Activated CD8-positive, alpha-beta memory T cell treated with anti-CD3 and anti-CD28 coated beads, Interleukin-2, amount 50 U/mL, for 1 hour (primary cell): ENCODE results near the gene C19orf38.
A peak's percentile ranks its signal among the peaks of the same experiment; 100 is the strongest.
"Not testable (repeated sequence)": the region's sequence is repeated elsewhere in the genome, so short reads cannot be mapped to it uniquely, and the experiment has no call there.

ENCODE experiments used
- DNase-seq: peaks from one replicate; pipeline ENCODE4 v3.0.0-alpha.2; 2020; ENCODE audit errors: extremely low read depth

Gene C19orf38

DNA sequence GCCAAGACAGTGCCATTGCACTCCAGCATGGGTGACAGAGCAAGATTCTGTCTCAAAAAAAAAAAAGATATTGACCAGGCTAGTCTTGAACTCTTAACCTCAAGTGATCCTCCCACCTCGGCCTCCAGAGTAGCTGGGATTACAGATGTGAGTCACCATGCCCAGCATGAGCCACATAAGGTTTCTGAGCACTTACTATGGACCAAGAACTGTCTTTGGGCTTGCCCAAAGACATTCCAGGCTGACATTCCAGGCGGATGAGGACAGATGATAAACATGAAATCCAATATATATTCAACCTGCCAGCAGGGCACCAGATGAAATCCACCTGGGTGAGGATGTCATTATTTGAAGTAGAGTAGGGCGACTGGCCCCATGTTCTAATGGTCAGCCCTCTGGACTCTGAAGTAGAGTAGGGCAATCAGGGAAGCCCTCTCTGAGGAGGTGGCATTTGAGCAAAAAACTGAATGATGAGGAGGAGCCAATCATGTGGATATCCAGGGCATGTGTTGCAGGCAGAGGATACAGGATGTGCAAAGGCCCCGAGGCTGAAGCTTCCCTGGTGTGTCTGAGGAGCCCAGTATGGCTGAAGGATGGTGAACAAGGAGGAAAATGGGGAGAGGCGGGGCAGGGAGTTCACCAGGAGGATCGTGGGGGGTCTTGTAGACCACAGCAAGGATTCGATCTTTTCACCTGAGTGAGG is 4.0 kb downstream of the C19orf38 start:
- no peak for DNase-seq

DNA sequence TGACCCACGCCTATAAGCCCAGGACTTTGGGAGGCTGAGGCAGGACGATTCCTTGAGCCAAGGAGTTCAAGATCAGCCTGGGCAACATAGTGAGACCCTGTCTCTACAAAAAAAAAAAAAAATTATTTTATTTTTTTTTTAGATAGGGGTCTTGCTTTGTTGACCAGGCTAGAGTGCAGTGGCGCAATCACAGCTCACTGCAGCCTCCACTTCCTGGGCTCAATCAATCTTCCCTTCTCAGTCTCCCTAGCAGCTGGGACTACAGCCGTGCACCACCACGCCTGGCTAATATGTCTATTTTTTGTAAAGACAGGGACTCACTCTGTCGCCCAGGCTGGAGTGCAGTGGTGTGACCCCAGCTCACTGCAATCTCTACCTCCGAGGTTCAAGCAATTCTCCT is 4.7 kb downstream of the C19orf38 start:
- no peak for DNase-seq

DNA sequence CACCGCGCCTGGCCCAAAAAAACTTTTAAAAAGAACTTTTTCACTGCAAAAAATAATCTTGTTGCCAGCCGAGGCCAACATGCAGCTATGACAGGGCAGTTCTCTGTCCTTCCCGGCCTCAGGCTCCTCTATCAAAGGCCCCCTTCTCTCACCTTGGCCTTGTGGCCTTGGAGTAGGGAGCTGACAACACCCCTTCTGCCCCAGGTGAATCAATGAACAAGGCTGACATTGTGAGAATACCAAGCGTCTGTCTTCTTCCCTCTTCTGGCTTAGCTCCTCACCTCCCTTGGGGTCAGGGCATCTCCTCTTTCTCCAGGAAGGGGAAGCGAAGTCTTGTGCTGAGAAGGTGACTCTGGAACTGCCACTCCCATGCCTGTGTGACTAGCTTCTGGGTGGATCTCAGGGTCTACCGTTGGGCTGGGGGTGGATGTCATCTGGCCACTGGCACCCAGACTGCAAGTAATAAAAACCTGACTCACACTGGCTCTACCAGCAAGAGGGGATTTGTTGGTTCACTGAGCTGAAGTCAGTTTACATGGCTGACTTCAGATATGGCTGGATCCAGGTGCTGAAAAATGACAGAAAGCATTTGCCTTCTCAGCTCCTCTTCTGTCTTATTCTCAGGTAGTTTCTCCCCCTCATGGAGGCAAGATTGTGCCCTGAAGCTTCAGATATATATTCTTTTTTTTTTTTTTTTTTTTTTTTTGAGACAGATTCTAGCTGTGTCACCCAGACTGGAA is 6.3 kb downstream of the C19orf38 start:
- DNase-seq, result no peak

DNA sequence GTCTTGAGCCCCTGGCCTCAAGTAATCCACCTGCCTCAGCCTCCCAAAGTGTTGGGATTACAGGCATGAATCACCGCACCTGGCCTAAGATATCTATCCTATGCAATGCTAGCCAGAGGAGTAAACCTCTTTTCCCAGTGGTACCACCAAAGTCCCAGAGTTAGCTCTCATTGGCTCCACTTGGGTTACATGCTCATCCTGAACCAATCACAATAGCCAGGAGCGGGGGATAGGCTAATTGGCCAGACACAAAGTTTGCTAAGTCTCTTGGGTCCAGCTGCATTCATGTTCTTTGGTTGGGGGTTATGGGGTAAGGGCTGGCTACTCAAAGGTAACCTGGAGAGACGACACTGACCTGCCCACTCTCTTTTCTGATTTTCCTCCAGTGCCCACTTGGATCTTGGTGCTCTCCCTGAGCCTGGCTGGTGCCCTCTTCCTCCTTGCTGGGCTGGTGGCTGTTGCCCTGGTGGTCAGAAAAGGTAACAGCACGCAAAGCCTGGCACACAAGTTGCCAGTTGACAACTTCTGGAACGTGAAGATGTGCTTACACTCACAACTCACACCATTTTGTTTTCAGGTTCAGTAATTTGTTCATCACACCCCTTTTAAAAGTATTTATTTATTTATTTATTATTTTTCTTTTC is 7.8 kb downstream of the C19orf38 start:
- DNase-seq, result no peak

DNA sequence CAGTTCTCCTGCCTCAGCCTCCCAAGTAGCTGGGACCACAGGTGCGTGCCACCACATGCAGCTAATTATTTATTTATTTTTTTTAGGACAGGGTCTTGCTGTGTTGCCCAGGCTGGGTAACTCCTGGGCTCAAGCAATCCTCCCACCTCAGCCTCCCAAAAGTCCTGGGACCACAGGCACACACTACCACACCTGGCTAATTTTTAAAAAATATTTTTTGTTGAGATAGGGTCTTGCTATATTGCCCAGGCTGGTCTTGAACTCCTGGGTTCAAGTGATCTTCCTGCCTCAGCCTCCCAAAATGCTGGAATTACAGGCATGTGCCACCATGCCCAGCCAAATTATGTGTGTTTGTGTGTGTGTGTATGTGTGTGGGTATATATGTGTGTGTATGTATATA is 8.7 kb downstream of the C19orf38 start:
- DNase-seq, result not testable (repeated sequence)

DNA sequence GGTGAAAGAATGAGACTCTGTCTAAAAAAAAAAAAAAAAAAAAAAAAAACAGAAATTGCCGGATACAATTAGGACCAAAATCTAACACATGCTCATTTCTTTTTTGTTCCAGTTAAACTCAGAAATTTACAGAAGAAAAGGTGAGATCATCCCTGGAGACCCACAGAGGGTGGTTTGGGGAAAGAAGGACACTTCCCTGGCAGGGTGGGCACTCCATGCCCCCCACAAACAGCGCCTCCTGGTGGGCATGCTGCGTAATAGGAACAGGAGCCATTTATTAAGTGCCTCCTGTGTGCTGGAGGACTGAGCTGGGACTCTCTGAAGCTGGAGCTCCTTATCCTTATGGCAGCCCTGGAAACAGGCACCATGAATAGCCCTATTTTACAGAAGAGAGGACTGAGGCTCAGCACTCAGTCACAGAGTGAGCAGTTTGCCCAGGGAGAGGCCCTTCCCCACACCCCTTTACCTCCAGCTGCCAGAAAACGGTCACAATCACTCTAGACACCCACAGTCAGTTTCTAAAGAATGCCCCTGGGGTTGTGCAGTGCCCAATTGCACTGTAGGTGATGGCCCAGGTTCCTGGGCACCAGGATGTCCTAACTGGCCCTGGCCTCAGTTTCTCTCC is 10.1 kb downstream of the C19orf38 start:
- no peak for DNase-seq

DNA sequence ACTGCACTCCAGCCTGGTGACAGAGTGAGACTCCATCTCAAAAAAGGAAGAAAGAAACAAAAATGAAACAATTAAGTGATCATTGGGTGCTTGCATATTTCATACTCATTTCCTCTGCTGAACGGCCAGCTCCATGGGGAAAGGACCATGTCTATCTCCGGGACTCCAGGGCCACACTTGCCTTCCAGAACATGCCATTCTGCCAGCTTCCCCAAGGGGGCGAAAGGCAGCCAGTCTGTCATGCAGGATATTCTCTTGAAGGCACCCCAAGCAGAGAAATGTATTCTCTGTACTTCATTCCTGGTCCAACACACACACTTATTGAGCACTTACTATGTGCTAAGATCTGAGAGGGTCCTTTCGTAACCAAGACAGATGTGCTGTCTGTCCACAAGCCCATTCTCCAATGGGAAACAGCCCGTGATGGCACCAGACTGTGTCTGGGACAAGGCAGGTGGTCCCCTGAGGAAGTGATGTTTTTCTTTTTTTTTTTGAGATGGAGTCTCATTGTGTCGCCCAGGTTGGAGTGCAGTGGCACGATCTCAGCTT is 13.0 kb downstream of the C19orf38 start:
- no peak for DNase-seq

DNA sequence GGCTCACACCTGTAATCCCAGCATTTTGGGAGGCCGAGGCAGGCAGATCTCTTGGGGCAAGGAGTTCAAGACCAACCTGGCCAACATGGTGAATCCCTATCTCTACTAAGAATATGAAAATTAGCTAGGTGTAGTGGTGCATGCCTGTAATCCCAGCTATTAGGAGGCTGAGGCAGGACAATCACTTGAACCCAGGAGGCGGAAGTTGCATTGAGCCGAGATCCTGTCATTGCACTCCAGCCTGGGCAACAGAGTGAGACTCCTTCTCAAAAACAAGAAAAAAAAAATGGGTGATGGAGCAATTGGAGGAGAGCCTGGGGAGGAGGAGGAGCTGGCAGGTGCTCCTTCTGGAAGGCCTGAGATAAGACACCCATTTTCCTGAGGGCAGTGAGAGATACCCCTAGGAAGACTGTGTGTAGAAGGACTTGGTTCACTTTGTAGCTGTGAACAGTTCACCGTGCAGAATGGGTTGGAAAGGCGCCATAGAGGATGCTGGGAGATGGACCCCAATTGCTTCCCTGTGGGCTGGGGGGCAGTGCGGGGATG is 14.4 kb downstream of the C19orf38 start:
- DNase-seq, result no peak

DNA sequence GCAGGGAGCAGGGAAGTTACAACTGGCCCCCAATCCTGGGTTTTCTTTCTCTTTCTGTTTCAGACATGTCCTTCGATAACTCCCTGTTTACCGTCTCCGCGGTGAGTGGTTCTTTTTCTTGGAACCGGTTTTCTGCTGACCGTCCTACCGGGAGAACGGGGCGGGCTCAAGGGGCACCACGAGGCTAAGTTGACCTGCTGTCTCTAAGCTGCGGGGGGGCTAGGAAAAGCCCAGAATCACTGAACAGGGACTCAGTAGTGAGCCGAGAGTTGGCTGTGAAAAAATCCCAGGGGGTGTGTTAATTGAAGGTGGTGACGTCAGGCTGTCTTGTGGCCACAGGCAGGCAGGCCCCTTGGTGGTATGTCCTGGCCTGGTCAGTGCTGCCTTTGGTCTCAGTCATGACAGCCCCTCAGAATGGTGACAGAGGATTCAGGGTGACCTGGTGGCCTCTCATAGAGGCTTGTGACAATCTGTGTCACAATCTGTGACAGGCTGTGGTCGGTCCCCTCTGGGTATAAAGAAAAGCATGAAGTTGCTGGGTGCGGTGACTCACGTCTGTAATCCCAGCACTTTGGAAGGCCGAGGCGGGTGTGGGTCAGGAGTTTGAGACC is 15.0 kb downstream of the C19orf38 start:
- DNase-seq, result no peak

DNA sequence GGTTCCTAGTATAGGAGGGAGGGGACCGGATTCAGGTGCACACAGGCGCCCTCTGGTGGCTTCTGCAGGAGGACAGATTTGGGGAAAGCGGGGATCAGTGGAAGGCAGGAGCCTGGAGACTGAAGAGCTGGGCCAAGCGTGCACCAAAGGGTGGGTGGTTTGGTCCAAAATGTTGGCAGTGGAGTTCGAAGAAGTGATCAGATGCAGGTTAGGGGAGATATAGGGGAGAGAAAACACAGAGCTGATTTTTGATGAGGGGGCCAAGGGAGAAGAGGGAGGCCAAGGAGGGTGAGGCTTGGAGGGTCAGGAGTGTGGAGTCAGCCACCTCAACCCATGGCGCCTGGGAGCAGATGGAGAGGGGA is 16.3 kb downstream of the C19orf38 start:
- peak; percentile 43 for DNase-seq

DNA sequence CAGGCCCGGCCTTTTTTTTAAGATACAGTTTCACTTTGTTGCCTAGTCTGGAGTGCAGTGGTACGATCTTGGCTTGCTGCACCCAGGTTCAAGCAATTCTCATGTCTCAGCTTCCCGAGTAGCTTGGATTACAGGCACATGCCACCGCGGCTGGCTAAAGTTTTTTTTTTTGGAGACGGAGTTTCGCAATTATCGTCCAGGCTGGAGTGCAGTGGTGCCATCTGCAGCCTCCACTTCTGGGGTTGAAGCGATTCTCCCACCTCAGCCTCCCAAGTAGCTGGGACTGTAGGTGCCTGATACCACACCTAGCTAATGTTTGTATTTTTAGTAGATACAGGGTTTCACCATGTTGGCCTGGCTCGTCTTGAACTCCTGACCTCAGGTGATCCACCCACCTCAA is 18.3 kb downstream of the C19orf38 start:
- DNase-seq, result no peak

DNA sequence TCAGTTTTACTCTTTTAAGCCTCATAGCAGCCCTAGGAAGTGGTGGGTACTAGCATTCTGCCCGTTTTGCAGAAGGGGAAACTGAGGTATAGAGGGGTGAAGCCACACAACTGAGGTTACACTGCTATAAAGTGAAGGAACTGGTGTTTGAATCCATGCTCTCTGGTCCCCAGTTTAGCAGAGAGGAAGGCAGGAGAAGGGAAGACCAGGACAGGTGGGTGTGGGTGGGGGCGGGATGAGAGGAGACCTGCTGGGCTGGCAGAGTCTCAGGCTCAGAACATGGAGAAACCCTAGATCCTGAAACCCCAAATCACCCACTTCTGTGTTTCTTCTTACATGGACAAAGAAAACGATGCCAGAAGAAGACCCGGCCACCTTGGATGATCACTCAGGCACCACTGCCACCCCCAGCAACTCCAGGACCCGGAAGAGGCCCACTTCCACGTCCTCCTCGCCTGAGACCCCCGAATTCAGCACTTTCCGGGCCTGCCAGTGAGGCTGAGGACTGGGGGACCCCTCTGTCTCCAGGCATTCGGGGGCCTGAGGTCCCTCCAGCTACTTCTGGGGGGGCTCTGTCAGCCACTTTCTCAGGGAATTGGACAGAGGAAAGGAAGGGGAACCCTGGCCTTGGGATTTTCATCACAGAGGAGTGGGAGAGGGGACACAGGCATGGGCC is 20.8 kb downstream of the C19orf38 start:
- DNase-seq, result no peak

DNA sequence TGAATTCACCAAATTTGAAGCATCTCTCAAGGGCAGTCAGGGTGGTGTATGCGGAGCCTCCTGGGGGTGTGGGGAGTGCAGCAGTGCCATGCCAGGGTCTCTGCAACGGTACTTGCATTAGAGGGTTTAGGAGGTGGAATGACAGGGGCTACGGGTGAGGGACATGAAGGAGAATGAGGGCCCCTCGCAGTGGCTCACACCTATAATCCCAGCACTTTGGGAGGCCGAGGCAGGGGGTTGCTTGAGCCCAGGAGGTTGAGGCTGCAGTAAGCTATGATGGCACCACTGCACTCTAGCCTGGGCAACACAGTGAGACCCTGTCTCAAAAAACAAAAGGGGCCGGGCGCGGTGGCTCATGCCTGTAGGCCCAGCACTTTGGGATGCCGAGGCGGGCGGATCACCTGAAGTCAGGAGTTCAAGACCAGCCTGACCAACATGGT is 21.7 kb downstream of the C19orf38 start:
- not testable (repeated sequence) for DNase-seq

DNA sequence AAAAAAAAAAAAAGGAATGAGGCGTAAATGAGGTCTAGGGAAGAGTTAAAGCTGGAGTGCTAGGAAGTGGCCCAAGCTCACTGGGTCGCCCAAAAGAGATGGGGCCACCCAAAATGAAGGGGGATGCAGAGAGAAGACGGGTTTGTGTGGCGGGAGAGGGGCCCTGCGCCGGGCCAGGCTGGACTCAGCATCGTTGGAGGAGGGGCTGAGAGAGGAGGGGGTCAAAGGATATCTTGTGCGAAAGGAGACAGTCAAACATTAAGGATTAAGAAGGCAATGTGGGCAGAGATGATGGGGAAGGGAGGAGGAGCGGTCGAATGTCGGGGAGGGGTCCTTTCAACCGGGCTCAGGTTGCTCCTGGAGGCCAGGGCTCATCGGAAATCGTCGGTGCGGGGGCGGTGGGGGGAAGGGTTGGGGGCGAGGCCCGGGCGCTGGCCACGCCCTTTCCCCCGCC is 22.3 kb downstream of the C19orf38 start:
- no peak for DNase-seq

DNA sequence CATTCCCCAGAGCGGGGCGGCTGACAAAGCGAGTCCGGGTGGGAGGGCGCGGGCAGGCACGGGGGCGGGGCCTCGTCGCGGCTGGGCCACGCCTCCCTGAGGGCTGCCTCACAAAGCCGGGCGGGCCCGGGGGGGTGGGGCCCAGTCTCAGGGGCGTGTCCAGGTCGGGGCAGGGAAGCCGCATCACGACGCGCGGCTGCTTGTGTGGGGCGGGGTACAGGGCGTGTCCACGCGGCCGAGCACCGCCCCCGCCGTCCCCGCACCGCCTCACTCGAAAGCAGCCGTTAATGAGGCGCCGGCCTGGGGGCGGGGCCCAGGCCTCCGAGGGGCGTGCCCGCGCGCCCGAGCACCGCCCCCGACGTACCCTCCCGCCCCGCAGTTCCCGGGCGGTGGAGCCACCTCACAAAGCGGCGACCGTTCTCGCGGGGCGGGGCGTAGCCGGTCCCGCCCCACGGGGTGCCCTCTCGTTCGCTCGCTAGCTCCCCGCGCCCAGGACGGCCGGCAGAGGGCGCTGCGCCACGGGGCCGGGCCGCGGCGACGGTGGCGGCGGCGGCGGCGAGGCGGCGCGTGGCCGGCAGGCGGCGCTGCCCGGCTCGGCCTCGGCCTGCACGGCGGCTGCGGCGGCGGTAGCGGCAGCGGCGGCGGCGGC is 22.9 kb downstream of the C19orf38 start, which contains the start of gene CARM1:
TSS of gene CARM1 (plus strand) at position 599 of the 649 bp plus-strand sequence. CDS start 150 bp downstream, outside the sequence.
- peak; percentile 89 for DNase-seq

DNA sequence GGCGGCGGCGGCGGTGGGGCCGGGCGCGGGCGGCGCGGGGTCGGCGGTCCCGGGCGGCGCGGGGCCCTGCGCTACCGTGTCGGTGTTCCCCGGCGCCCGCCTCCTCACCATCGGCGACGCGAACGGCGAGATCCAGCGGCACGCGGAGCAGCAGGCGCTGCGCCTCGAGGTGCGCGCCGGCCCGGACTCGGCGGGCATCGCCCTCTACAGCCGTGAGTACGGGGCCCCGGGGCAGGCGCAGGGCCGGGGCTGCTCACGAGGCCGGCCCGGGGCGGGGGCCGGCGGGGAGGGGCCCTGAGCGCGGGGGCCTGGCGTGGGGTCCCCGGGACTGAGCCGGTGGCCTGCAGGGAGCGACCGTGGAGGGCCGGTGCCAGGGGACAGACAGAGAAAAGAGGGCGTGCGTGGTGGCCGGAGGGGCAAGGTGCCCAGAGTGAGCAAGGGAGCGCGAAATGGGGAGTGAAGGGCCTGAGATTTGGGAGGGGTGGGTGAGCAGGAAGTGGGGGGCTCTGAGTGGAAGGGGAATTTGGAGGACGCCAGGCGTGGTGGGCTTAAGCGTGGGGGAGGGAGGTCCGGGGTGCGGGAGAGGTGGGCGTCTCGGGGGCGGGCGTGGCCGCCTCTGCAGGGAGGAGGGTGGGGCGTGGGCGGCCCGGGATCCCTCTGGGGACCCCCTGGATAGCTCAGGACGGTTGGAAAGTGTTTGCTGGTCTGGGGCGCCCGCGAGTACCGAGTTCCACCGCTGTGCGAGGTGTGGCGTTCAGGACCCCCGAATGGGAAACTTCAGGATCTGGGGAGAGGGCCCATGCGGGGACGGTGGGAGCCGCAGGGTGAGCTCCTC is 23.7 kb downstream of the C19orf38 start:
- no peak for DNase-seq

DNA sequence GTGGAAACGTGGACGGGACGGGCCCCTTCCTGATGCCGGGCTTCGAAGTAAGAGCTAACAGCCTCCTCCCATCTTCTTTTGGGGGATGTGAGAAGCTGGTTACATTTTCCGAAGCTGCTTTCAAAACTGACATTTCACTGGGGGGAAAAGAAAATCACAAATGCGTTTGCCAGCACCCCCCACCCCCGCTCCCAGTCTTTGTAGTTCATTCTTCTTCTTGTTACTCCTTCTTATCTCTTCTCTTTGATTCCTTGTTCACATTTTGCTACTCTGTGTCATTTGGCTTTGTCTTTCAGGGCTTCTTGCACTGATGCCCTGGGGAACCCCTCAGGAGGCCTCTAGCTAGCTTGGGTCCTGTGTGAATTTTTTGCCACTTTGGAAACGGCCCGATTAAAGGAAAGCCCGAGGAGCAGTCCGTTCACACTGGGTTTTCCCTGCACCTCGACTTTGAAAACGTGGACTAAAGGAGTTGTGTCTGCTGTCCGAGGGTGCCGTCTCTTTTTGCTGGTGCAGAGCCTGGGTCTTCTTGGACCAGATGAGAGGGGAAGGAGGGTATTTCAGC is 24.4 kb downstream of the C19orf38 start:
- DNase-seq, result no peak

DNA sequence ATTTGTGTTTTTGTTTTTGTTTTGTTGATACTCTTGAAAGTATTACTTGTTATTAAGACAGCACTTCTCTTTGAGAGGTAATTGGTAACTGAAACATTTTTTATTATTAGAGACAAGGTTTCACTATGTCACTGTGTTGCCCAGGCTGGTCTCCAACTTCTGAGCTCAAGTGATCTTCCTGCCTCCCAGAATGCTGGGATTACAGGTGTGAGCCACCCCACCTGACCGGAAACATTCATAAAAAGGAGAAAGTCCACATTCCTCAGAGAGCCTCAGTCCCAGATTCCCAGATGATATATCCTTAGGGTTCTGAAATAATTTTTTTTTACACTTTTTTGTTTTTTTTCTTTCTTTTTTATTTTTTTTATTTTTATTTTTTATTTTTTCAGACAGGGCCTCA is 25.8 kb downstream of the C19orf38 start:
- no peak for DNase-seq
